ENCODE data around the gene BAIAP2L2.

- no peak for TF ChIP-seq EZH2 (IDR thresholded peaks at IDR 0.05; ENCODE audit: borderline replicate concordance, low read length)
- TF ChIP-seq CTCF (conservative IDR thresholded peaks at IDR 0.05 in 1 of 2, IDR thresholded peaks at IDR 0.05 in 1 of 2; ENCODE audit: extremely low read depth in 1 of 2, insufficient read depth in 1 of 2, low read depth in 1 of 2, low read length in 2 of 2), result no peak
These were observed 75.0 kb downstream of the BAIAP2L2 start for GRCh38 chr22:38035530-38035885.
